IPS DF 4.7 (cell line): Measurements from ENCODE around the gene HNRNPF.
A peak's percentile ranks its signal among the peaks of the same experiment; 100 is the strongest.

Experiments used
- DNase-seq: peaks from one replicate; pipeline ENCODE4 v3.0.0-alpha.2; 2013; ENCODE audit warnings: low spot score; ENCODE audit errors: extremely low read depth

Gene HNRNPF

DNA sequence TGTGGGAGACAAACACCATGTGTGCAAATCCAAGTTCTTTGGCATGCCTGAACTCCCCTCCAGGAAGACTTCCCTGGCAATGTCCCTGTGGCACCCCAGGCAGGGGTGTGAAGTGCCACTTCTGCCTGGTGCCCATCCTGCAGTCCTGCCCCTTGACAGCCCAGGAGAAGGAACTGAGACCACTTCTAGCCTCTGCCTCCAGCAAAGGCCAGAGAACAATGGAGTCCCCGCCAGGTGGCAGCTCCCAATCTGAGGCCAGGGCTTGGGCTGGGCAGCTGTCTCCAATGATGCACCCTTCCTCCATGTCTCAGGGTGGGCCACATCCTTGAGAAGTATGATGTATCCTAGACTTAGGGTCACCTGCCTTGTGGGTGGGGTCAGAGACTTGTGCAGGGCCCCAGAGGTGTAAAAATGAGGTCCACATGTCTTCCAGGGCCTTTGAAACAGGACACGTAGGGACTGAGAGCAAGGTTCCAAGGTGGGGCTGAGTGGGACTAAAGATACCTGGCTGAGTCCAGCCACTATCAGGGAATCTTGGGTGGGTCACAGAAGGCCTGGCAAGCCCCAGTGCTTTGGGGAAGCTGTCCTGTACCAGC is 32.1 kb downstream of the HNRNPF start:
- no peak for DNase-seq

DNA sequence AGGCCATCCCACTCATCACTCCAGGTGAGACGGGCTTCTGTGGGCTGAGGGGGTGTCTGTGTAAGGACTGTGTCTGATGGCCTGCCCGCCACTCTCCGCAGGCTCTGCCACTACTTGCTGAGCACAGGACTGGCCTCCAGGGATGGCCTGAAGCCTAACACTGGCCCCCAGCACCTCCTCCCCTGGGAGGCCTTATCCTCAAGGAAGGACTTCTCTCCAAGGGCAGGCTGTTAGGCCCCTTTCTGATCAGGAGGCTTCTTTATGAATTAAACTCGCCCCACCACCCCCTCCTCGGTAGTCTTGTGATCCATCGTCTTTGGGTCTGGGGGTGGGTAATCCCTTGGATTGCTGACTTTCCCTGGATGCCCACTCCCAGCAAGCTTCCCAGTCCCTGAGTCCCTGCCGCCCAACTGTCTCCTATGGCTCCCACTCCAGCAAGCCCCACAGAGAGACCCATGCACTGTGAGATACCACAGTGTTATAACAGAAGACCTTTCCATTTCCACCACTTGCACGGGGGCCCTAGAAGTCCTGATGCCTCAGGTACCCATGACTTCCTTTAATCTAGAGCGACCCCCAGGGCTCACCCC is 32.8 kb downstream of the HNRNPF start:
- no peak for DNase-seq

DNA sequence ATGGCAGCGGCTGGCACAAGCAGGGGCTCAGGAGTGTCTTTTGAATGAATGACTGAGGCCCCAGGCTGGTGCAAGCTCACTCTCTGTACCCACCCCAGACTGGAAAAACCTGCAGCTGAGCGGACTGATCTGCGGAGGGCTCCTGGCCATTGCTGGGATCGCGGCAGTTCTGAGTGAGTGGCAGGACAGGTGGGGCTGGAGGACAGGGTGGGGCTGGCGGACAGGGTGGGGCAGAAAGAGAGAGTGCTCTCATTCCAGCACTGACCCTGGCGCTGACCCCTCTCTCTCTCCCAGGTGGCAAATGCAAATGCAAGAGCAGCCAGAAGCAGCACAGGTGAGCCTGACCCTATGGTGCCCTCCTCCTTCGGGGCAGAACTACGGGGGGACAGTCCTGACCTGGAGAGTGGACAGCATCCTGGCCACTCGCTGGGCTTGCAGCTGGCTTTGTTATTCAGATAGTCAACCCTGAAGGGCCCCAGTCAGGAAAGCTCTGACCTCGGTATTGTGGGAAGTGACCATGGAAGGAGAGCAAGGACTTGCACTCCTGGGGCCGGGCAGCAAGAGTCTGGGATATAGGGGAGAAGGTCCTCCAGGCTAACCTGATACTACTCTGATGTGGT is 33.5 kb downstream of the HNRNPF start:
- DNase-seq: no peak

DNA sequence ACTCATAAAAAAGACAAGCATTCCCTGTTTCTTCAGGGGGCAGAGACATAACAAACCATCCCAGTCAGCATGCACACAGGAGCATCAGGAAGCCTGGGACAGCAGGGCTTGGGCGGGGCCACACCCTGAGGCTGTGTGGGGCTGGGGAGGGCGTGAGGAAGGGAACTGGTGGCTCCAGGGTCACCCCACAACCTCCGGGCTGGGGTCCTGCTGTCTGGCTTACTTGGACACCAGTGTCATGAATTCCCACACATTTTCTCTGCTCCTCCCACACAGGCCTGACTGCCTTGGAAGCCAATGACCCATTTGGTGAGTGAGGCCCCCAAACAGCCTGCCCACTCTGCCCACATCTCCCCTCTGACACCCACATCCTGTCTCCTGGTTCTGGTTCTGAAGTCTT is 34.8 kb downstream of the HNRNPF start:
- DNase-seq: no peak

DNA sequence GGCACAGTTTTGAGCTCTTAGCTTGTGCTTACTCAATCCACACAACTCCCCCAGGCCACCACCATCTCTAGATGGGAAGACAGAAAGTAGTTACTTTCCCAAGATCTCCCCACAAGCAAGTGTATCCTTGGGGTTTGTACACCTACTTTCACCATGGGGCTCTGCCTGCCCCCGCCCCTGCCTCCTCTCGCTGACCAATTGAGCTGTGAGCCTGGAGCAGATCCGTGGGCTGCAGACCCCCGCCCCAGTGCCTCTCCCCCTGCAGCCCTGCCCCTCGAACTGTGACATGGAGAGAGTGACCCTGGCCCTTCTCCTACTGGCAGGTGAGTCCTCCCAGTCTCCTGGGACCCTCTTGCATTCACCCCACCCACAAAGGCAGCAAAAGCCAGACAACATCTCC is 35.5 kb downstream of the HNRNPF start:
- DNase-seq: no peak

DNA sequence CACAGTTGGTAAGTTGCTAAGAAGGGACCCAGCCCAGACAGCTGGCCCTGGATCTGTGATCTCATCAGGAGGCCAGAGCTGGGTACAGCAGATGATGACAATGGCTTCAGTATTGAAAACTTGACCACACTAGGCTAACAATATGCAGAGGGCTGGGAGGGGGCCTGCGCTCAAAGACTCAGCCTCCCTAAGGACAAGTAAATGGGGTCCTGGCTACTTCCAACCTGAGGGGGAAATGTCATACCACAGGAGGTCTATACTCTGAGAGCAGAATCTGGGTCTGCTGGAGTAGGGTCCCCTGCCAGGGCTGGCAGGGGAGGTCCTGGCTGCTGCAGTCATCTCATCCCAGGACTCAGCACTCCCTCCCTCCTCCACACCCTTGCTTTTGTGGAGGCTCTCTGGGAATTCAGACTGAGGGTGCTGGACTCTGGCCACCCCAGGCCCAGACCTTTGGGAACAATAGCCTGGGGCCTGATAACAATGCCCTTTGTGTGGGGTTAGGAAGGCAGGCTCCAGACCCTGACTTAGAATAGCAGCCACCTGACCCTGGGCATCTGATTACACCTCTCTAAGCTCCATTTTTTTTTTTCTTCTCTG is 36.1 kb downstream of the HNRNPF start:
- no peak for DNase-seq

GRCh38 chr10:43371418-43371817 is 37.6 kb downstream of the HNRNPF start, which contains the start of gene FXYD4:
Gene FXYD4 (plus strand): TSS chr10:43371636. CDS start chr10:43373747, 2,111 bp downstream.
- no peak for DNase-seq

GRCh38 chr10:43370671-43371215 is 38.2 kb downstream of the HNRNPF start:
- DNase-seq: no peak

GRCh38 chr10:43369921-43370320 is 39.1 kb downstream of the HNRNPF start:
- DNase-seq: no peak

DNA sequence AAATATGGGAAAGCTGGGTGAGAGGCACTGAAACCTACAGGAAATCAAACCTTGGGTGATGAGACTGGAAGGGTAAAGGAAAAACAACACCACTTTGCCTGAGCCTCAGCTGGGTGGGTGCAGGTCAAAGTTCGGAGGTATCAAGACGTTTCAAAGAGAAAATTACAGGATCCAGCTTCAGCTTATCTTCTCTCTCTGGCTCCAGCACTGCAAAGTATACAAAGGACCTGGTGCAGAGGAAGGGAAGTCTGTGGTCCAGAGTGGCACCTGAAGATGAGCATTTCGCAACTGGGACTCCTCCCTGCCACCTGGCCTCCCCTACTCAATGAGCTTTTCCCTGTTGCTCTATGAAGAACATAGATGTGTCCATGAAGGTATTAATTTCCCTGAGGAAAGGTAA is 44.0 kb downstream of the HNRNPF start:
- DNase-seq: no peak

GRCh38 chr10:43362191-43362839 is 46.7 kb downstream of the HNRNPF start:
- DNase-seq: peak; percentile 87

- DNase-seq: no peak
Measured at GRCh38 chr10:43361547-43362190, 47.3 kb downstream of the HNRNPF start.

DNA sequence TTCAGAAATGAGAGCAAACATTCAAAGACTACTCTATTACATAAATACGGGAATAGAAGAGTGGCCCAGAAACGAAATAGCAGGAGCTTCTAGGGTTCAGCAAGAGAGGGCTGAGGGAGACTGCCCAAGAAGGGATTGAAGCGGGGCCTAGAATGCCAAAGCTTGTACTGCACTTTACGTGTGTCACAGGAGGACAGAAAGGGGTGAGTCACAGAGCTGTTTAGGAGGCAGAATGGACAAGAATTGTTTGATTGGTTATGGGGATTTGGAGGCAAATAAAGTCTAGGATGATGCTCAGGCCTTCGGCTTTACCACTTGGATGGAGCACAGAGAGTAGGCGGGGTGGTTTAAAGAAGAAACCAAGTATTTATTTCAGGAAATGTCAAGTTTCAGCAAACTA is 48.9 kb downstream of the HNRNPF start:
- DNase-seq: no peak

DNA sequence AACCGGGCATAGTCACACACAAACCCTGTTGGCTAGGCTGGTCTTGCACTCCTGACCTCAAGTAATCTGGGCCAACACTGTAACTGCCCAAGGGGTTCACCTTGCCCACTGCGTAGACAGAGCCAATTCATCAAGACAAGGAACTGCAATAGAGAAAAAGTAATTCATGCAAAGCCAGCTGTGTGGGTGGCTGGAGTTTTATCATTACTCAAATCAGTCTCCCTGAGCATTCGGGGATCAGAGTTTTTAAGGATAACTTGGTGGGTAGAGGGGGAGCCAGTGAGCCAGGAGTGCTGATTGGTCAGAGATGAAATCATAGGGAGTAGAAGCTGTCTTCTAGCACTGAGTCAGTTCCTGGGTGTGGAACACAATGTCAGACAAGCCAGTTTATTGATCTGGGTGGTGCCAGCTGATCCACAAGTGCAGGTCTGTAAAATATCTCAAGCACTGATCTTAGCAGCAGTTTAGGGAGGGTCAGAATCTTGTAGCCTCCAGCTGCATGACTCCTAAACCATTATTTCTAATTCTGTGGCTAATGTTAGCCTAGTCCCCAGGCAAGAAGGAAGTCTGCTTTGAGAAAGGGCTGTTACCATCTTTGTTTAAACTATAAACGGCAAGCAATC is 53.1 kb downstream of the HNRNPF start:
- no peak for DNase-seq

DNA sequence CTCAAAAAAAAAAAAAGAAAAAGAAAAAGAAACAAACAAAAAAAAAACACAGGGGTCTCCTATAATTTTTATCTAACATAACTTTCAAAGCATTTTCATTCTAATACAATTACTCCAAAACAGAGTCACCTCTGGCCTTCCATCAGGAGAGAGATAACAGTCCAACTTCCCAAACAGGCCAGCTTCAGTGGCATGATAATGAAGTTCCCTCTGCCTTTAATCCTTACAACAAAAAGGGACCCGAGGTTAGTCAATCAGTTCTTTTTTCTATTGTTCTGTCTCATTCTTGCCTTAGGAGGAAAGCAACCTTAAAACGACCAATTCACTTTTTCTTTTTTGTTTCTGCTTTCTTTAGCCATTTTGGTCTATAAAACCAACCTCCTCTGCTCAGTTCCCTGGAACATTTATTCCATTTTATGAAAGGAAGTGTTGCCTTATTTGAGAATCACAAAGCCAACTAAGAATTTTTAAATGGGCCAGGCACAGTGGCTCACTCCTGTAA is 54.1 kb downstream of the HNRNPF start:
- no peak for DNase-seq

DNA sequence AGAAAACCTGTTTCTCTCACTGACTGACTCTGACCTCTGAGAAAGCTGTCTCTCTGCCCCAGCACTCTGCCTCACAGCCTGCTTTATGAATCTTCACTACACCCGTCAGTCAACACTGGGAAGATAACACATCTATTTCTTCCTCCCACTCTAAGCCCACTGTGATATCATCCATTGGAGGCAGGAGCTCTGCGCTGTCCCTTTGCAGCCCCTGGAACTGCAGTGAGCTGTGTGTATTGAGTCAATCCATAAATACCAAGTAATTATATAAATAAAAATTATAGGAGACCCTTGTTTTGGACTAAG is 54.7 kb downstream of the HNRNPF start:
- DNase-seq: no peak

DNA sequence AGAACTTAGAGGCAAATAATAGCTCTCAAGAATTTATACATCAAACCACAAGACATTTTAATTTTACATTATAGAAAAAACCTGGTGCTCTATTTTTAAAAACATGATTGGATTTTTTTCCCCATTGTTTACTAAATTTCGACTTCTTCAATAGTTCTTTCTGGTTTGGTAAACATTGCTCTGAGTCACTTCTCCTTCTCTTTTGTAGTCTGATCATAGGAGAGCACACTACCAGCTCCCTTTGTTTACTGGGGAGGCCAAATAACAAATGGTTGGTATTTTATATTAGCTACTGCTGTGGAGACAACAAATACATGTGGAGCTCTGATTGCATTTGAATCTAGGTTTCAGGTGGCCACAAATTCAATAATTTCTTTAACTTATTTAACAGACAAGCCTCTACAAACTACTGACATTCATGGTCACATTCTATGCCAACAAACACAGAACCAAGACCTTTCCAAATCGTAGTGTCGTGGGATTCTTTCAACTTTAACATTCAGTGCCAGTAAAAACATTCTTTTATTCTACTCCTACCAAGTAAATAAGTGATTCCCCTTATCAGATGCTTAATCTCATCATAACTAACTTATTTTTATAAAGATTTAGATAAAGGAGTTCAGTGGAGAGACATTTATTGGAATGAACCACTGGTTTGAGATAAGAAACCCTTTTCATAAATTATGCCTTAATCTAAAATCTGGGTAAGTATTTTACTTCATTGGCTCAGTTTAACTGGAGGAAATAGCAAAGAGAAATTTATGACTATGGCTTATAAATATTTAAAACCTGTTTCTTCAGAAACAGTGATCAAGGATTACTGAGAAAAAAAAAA is 55.3 kb downstream of the HNRNPF start:
- no peak for DNase-seq

DNA sequence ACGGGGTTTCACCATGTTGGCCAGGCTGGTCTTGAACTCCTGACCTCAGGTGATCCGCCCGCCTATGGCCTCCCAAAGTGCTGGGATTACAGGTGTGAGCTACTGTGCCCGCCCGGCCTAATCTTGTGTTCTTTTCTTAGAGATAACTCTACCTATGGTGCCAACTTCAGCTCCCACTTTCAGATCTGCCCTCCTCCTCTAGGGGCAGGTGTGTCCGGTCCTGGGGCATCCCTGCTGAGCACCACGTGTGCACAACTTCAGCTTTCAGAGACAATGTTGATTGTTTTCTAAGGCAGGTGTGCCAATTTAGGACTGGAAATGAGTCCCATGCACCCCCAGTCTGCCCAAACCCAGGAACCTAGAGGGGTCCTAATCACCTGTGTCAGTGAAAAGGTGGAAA is 56.0 kb downstream of the HNRNPF start:
- no peak for DNase-seq

- DNase-seq: no peak
Measured at GRCh38 chr10:43351301-43351700, 57.7 kb downstream of the HNRNPF start.

DNA sequence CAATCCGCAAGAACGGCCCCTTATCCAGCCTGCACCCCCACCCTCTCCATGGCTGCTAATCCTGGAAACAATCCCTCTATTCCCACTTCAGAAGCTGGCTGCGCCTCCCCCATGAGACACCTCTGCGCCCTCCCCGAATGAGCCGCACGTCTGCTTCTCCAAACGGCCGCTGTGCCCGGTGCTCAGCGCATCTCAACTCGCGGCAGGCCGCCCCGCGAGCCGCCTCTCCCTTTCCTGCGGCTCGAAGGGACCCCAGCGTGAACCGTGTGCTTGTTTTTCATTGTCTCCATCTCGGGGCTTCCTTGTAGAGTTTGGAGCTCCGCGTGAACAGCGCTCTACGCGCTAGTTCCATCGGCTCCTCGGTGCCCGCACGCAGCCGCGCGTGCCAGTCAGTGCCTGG is 58.3 kb downstream of the HNRNPF start:
- no peak for DNase-seq
